HG03575 (cell line): Measurements from ENCODE around the gene YEATS2.
"Not testable (repeated sequence)": the region's sequence is repeated elsewhere in the genome, so short reads cannot be mapped to it uniquely, and the experiment has no call there.

Experiments
- ATAC-seq: cut with Tn5 transposase; IDR thresholded peaks from one replicate; pipeline ENCODE4 v1.9.1; 2021; ENCODE audit not compliant: unreplicated experiment, insufficient number of reproducible peaks, low FRiP score; ENCODE audit errors: extremely low read depth

The YEATS2 gene

DNA sequence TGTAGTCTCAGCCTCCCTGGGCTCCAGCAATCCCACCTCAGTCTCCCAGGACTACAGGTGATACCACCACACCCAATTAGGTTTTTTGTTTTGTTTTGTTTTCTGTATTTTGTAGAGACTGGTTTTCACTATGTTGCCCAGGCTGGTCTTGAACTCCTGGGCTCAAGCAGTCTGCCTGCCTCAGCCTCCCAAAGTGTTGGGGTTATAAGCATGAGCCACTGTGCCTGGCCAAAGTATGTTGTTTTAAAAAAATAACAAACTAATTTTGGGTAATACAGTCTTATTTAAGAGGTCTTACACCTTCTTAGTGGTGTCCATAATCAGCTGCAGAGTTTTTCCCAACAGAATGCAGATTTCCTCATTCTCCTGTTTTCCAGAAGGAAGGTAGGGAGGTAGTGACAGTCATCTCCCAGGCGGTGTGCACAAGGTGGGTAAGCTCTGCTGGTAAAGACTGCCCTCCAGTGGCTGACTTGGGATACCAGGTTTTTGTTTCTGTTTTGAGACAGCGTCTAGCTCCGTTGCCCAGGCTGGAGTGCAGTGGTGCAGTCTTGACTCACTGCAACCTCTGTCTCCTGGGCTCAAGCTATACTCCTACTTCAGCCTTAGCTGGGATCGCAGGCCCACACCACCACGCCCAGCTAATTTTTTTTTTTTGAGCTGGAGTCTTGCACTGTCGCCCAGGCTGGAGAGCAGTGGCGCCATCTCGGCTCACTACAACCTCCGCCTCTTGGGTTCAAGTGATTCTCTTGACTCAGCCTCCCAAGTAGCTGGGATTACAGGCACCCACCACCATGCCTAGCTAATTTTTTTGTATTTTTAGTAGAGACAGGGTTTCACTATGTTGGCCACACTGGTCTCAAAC is 69.4 kb downstream of the YEATS2 start:
- ATAC-seq = no peak

DNA sequence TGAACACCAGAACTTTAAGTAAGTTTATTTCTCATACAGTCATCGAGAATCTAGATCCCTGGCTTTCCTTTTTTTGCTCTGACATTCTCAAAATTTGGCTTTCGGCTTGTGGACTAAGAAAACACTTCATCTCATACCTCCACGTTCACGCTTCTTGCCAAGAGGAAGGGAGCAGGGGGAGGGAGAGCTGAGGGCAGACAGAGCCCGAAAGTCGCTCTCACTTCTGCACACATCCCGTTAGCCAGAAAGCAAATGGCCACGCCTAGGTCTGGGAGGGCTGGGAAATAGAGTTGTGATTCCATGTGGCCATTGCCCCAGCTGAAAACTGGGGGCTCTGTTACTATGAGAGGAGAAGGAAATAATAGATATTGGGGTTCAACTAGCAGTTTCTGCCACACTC is 70.5 kb downstream of the YEATS2 start:
- ATAC-seq = no peak

DNA sequence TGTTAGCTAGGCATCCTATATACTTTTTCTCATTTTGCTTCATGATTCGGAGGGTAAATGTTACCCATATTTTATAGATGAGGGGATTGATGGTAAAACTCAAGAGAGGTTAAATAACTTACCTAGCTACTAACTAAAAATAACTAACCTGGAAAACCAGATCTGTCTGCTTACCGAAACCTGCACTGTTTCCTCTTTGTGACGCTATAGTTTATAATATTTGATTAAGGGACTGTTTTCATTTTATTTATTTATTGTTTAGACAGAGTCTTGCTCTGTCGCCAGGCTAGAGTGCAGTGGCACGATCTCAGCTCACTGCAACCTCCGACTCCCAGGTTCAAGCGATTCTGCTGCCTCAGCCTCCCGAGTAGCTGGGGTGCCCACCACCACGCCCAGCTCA is 71.9 kb downstream of the YEATS2 start:
- ATAC-seq = no peak

DNA sequence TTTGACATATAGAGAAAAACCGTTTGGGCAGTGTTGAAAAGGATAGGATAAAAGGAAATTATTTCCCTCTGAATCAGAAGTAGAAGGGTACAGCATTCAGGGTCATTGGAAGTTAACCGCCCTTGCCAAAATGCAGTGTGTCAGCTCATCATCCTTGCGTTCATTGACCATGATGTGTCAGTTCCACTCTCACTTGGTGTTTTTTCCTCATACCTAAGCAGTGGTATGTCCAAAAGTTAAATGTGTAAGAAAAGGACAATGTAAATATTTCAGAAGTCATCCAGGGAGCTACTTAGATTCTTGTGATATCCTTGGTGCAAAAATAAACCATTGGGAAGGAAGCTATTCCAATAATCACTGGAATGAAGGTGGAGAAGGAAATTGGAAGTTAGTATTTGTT is 77.0 kb downstream of the YEATS2 start:
- ATAC-seq = no peak

DNA sequence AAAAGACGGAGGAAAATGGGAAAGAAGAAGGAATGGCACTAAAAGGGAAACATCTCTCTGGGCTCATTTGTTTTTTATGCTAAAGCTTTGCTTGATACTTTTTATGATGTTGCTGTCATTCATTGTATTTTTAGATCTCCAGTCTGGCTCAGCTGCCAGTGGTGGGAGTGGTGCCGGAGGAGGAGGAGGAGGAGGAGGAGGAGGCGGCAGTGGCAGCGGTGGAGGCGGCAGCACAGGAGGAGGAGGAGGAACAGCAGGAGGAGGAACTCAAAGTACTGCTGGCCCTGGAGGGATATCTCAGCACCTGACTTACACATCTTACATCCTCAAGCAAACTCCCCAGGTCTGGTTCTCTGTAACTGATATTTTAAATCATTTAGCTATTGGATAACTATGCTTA is 78.2 kb downstream of the YEATS2 start:
- no peak for ATAC-seq

DNA sequence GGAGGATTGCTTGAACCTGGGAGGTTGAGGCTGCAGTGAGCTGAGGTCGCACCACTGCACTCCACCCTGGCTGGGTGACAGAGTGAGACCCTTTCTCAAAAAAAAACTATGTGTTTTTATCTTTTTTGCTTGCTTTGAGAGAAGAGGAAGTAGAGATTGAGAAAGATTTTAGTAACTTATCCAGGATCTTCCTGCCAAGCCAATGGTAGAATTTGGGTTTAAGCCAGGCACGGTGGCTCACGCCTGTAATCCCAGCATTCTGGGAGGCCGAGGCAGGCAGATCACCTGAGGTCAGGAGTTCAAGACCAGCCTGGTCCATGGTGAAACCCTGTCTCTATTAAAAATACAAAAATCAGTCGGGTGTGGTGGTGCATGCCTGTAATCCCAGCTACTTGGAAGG is 78.9 kb downstream of the YEATS2 start:
- ATAC-seq = not testable (repeated sequence)

DNA sequence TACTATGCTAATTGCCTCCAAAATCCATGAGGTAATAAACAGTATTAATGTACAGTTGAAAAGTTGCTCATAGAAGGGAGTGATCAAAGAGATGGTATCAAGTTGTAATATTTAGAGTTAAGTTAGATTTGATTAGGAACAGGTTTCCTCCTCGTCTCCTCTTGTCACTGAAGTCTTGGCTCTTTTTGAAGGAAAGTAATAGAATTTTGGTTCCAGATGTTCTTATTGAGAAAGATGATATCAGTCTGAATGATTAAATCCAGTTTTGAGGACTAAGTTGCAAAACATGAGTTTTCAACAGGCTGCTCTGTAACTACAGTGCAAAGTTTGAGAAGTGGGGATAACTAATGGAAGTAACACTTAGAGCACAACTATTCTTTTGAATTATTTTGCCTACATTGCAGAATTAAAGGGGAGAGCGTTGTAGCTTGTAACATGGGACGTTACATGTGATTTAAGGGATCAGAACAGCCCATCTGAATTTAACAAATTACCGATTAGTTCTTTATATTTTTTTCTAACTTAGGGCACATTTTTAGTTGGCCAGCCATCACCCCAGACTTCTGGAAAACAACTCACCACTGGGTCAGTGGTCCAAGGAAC is 79.5 kb downstream of the YEATS2 start:
- no peak for ATAC-seq

DNA sequence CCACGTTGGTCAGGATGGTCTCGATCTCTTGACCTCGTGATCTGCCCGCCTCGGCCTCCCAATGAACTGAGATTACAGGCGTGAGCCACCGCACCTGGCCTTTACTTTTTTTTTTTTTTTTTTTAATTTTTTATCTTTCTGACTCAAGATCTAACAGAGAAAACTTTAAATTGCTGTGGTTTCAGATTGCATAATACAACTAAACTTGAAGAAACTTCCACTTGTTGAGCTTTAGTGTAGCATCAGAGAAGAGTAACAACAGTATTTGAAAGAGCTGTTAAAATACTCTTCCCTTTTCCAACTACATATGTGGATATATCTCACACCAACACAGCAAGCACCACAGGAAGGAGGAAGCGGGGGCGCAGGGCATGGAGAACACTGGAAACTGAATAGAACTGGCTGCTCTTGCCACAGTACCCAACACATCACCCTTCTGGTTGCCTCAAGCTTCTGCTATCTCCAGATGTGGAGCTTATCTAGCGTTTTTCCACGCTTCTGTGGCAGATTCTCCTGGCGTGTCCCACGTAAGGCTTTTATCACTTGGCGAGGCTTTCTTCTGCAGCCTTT is 82.4 kb downstream of the YEATS2 start:
- no peak for ATAC-seq

DNA sequence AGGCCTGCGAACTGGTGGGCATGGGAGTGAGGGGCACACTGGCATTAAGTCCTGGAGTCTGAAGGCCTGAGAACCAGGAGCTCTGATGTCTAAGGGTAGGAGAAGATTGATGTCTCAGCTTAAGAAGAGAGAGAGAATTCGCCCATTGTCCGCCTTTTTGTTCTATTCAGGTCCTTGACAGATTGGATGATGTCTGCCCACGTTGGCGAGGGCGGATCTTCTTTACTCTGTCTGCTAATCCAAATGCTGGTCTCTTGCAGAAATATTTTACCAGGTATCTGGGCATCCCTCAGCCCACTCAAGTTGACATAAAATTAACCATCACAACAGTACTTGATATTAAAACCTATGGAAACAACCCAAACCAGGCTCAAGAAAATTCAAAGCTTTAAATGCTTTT is 83.6 kb downstream of the YEATS2 start:
- no peak for ATAC-seq

DNA sequence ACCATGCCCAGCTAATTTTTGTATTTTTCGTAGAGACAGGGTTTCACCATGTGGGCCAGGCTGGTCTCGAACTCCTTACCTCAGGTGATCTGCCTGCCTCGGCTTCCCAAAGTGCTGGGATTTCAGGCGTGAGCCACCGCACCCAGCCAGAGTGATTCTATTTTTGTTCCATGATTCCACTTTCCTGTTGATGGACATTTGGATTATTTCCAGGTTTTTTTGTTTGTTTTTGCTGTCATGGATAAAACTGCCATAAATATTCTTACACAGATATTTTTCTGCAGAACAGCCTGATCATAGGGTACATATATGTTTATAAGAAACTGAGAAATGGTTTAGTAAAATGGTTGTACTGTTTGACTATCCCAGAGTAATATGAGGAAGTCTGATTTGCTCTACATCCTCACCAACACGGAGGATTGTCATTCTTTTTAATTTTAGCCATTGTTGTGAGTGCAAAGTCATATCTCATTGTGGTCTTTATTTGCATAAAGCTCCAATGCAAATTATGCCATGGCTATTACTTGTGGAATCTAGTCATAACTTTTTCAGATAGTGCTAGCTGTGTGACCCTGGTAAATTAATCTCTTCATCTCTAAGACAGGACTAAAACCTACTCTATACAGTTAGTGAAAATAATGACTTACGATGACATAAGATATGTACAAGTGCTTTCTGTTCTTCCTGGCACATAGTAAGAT is 85.1 kb downstream of the YEATS2 start:
- no peak for ATAC-seq

DNA sequence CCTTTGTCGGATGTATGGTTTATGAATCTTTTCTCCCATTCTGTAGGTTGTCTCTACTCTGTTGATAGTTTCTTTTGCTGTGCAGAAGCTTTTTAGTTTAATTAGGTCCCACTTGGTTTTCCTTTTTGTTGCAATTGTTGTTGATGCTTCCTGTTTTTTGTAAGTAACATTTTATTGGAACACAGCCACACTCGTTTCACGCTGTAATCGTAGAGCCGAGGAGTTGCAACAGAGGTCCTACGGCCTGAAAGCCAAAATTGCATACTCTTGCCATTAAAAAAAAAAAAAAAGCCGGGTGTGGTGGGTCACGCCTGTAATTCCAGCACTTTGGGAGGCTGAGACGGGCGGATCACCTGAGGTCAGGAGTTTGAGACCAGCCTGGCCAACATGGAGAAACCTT is 86.9 kb downstream of the YEATS2 start:
- ATAC-seq = not testable (repeated sequence)

DNA sequence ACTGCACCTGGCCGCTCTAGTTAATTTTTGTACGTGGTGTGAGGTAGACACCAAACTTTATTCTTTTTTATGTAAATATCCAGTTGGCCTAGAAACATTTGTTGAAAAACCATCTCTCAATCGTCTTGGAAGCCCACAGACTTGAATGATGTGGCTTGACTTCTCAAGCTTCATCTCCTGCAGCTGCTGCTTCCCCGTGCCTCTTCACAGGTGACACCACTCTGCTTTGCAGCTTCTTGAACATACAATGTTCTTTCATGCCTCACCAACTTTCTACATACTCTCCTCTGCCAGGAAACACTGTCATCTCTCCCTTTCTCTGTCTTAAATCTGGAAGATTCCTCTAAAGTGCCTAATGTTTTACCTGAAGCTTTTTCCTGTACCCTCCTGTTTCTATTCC is 92.2 kb downstream of the YEATS2 start:
- no peak for ATAC-seq

DNA sequence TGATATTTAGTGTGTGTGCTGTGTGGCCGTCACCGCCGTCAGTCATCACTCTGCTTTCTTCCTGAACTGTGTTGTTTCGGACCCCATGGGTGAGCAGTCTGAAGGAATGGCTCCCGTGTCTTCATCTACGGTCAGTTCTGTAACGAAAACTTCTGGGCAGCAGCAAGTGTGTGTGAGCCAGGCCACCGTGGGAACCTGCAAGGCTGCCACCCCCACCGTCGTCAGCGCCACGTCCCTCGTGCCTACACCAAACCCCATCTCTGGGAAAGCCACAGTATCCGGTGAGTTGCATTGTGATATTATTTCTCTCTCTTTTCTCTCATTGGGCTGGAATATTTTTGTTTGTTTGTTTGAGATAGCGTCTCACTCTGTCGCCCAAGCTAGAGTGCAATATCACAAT is 93.1 kb downstream of the YEATS2 start:
- no peak for ATAC-seq

DNA sequence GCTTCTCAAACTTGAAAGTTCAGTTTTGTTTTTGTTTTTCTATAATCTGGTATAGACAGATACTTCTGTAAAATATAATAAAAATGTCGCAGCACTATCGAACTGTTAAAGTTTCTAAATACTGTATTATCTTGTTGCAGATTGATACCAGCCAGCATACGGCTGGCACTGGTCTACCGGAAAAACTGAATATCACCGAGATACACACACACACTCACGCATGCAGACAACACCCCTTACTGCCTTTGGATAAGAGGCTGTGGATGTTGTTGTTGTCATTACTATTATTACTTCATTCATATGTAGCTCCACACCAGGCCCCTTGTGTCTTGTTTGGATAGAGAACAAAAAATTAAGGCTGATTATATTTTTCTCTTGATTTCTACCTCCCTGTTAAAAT is 95.4 kb downstream of the YEATS2 start:
- no peak for ATAC-seq

DNA sequence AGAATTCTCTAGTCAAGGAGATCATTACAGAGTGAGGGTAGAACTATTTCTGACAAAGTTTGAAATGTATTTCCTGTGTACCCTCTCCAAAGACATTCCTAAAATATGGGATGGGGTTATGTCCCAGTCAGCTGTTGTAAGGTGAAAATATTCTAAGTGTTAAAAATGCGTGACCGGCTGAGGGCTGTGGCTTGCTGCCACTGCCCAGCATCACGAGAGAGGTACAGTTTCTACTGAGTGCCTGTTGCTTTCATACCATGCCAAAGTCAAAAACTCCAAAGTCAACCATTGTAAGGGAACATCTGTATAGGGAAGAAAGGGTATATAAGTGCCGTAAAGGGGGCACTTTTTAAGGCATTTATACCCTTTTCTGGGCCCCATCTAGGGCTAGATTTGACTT is 96.9 kb downstream of the YEATS2 start:
- ATAC-seq = no peak

DNA sequence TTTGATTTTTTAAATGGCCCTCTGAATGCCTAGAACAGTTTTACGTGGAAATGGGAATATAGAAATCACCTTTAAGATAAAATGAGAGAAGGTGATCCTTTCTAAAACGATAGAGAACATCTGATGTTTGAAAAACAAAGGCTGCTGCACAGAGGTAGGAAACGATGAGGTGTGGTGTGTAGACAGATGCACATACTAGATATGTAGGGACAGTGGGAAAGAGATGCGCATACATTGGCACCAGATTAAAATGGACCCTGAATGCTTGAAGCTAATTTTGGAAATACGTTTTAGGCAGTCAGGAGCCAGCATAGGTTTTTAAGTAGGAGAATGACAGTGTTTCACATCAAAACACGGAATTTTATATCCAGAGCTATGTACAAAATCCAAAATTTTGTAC is 98.8 kb downstream of the YEATS2 start:
- no peak for ATAC-seq

DNA sequence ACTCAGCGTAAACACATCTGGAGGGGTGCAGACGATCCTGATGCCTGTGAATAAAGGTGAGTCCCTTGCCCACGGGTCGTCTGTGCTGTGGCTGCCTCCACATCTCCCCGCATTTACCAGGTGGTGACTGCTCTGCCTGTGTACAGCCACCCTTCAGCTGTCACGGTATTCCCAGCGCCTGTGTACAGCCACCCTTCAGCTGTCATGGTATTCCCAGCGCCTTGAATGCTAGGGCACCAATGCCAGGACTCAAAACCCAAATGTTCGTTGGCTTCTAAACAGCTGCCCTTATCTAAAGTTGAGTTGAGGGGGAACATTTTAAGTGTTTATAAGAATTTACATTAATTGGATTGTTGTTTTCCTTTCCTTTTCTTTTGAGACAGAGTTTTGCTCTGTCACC is 100.4 kb downstream of the YEATS2 start:
- ATAC-seq = no peak

DNA sequence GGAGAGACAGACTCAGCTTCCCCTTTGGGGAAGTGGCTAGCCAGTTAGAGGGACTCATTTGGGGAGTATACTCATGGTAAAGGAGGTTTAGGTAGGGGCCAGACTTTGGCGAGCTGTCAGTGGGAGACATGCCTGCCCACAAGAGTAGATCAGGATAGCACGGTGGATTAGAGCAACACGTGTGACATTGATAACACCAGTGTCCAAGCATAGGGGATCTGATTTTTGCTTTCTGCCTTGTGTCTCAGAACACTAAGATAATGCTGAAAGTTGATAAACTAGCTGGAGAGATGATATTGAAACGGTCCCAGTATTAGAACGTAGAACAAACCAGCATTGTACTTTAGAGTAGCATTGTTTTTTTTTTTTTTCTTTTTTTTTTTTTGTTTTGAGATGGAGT is 101.9 kb downstream of the YEATS2 start:
- no peak for ATAC-seq

DNA sequence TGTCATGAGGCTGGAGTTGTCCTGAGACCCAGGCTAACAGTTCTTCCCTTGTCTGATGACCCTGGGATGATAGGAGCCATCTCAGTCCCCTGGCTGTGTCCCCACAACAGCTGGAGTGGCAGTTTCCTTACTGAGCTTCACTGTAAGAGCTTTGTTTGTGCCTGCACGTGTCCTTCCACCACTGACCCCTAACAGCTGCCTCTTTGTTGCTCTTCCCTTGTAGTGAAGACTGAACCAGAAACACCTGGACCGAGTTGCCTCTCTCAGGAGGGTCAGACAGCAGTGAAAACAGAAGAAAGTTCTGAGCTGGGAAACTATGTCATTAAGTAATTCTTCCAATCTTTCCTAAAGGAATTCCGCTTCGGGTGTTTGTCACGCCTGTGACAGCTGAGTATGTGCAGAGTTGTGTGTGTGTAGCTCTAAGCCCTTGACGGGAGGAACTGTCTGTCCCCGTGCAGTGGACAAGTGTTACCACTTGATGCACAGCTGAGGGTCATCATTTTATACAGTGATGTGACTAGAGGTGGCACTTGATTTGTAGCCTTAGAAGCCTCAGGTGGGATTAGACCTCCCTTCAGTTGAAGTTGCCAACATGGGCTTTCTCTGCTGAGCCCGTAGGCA is 102.8 kb downstream of the YEATS2 start:
- ATAC-seq = no peak
